Neural progenitor cell (in vitro differentiated cells): ENCODE measurements around the gene RADIL.

Source experiments
- CTCF ChIP-seq: fragments of 200-600 bp; sonication (generic); IDR thresholded peaks from 2 replicates; pipeline ENCODE4 v1.5.1; 2017; ENCODE audit warnings: antibody characterized with exemption, mild to moderate bottlenecking
- EZH2 ChIP-seq: fragments of 200-600 bp; sonication (generic); IDR thresholded peaks from 2 replicates; pipeline ENCODE4 v1.6.1; 2017; ENCODE audit warnings: antibody characterized with exemption, mild to moderate bottlenecking, moderate library complexity
- EZH2phosphoT487 ChIP-seq: fragments of 200-600 bp; sonication (generic); IDR thresholded peaks from 2 replicates; pipeline ENCODE4 v1.6.1; 2017; ENCODE audit warnings: antibody characterized with exemption

- no peak for TF ChIP-seq CTCF
- TF ChIP-seq EZH2 = no peak
- no peak for TF ChIP-seq EZH2phosphoT487
Observed at GRCh38 chr7:4801839-4802231, 81.7 kb downstream of the RADIL start.
